Measurements from ENCODE around the gene PRKAA1. TPM values are rescaled to one million over a fixed set of nuclear protein-coding genes. Genes with fewer than 3 reads are reported as not detected.

PRKAA1 gene
- polyA plus RNA-seq, 2 of the 4 experiments (the other 2 are of a cell fraction): 51.5 to 107 TPM

DNA sequence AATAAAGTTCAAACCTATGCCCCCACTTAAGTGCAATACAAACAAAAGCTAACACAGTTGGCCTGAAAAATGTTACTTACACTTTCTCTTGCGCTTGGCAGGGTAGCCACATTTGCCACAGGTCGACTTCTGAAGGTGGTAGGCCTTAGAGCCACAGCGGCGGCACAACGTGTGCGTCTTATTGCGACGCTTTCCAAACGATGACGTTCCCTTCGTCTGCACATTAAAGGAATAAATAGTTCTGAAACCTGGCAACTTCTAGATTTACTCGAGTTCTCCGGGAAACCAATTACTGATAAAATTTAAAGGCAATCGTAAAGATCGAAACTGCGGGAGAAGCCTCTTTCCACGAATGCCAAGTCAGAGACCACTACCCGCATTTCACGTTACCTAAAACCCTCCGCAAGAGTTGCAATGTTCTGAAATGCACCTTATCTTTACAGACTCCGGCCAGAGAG, 36.2 kb upstream of the PRKAA1 start:
- DNase-seq (ENCODE audit: low read depth in 1 of 2, low spot score in 1 of 2): peak in 1 of 2 experiments; percentile 42
- FAIRE-seq: no peak
- Histone ChIP-seq H3K9me3 (no peaks in the 10 kb centered on the region), H3K4me2 (peak overlapping the region; percentile 84), H3K27ac (peak overlapping the region; percentile 91 to 96), H3K4me1 (peaks cover 39% of the 10 kb centered on the region), H3K4me3 (peak overlapping the region; percentile 98)
- no peak for ATAC-seq
- 2% methylated on average over 21 of the region's 21 CpGs for WGBS (ENCODE audit: missing lambda C conversion rate)
- ChIA-PET CTCF (interaction anchor here (1.2 kb wide), 1 partner anchor 35 kb away, joined by 3 read pairs; no protein-coding TSS in a partner anchor), POLR2A (interaction anchor here (0.6 to 1.0 kb wide), 4 partner anchors 8 to 24 kb away, joined by 3 to 6 read pairs (median 4); no protein-coding TSS in a partner anchor)
- TF ChIP-seq CHD4 (IDR thresholded peaks at IDR 0.05; ENCODE audit: borderline replicate concordance) (no peak), POLR2AphosphoS2 (conservative IDR thresholded peaks at IDR 0.05; ENCODE audit: low read length) (peak; percentile 66; the same call in 1 of the 2 replicates), PHF8 (IDR thresholded peaks at IDR 0.05; ENCODE audit: borderline replicate concordance, low read depth) (peak; percentile 57; the same call in 1 of the 2 replicates), HEYL (CRISPR knock-in tag; IDR thresholded peaks at IDR 0.05) (no peak), HDAC2 (IDR thresholded peaks at IDR 0.05) (no peak), RARB (CRISPR knock-in tag; IDR thresholded peaks at IDR 0.05) (no peak), TP53 (CRISPR knock-in tag; IDR thresholded peaks at IDR 0.05) (no peak), NFE2L2 (conservative IDR thresholded peaks at IDR 0.05; ENCODE audit: low read length) (no peak), CBX8 (IDR thresholded peaks at IDR 0.05) (no peak), CBX2 (IDR thresholded peaks at IDR 0.05; ENCODE audit: borderline replicate concordance, low read depth) (no peak), FOSL2 (IDR thresholded peaks at IDR 0.05) (no peak), FOSL2 (CRISPR knock-in tag; IDR thresholded peaks at IDR 0.05) (no peak), SMC3 (IDR thresholded peaks at IDR 0.05) (no peak), CHD2 (IDR thresholded peaks at IDR 0.05; ENCODE audit: low read length, partially characterized antibody) (no peak), SREBF2 (IDR thresholded peaks at IDR 0.05) (no peak), JUN (IDR thresholded peaks at IDR 0.05) (no peak), POLR2A (IDR thresholded peaks at IDR 0.05; ENCODE audit: low read length) (no peak)
- TF ChIP-seq, protein P1, sequence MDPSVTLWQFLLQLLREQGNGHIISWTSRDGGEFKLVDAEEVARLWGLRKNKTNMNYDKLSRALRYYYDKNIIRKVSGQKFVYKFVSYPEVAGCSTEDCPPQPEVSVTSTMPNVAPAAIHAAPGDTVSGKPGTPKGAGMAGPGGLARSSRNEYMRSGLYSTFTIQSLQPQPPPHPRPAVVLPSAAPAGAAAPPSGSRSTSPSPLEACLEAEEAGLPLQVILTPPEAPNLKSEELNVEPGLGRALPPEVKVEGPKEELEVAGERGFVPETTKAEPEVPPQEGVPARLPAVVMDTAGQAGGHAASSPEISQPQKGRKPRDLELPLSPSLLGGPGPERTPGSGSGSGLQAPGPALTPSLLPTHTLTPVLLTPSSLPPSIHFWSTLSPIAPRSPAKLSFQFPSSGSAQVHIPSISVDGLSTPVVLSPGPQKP (IDR thresholded peaks at IDR 0.05; ENCODE audit: low read depth, low read length): no peak
- TF ChIP-seq, protein P2, sequence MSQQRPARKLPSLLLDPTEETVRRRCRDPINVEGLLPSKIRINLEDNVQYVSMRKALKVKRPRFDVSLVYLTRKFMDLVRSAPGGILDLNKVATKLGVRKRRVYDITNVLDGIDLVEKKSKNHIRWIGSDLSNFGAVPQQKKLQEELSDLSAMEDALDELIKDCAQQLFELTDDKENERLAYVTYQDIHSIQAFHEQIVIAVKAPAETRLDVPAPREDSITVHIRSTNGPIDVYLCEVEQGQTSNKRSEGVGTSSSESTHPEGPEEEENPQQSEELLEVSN (IDR thresholded peaks at IDR 0.05; ENCODE audit: borderline replicate concordance, low read depth): 0 out of 2 replicates have a peak, but pooled peaks have one; percentile 21
- TF ChIP-seq, protein P3, sequence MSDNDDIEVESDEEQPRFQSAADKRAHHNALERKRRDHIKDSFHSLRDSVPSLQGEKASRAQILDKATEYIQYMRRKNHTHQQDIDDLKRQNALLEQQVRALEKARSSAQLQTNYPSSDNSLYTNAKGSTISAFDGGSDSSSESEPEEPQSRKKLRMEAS (IDR thresholded peaks at IDR 0.05): no peak
- TF ChIP-seq, protein P4, sequence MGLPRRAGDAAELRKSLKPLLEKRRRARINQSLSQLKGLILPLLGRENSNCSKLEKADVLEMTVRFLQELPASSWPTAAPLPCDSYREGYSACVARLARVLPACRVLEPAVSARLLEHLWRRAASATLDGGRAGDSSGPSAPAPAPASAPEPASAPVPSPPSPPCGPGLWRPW (IDR thresholded peaks at IDR 0.05): no peak

DNA sequence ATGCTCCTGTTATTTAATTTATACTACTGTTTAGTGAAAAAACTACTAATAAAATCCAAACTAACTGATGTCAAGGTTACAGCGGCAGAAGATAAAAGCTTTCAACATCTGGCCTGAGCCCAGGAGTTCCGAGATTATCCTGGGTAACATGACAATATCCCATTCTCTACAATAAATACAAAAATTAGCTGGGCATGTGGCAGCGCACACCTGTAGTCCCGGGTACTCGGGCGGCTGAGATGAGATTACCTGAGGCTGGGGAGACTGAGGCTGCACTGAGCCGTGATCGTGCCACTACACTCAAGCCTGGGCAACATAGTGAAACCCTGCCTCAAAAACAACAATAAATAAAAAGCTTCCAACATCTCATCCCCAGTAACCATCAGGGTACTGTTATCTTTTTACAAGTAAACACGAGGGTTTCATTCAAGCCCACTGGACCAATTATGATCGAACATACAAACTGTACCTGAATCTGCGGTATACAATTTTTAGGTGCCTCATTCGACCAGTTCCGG, 35.6 kb upstream of the PRKAA1 start:
- peak overlapping the region; percentile 91 to 96 for H3K27ac ChIP-seq
- H3K4me1 ChIP-seq: peaks cover 39% of the 10 kb centered on the region
- ATAC-seq: no peak
- no peaks in the 10 kb centered on the region for H3K9me3 ChIP-seq
- ChIA-PET POLR2A (no interaction called here), CTCF (interaction anchor here (0.9 to 1.2 kb wide), 3 partner anchors 11 to 71 kb away, joined by 3 read pairs; no protein-coding TSS in a partner anchor)
- peak overlapping the region; percentile 84 for H3K4me2 ChIP-seq
- peak overlapping the region; percentile 98 for H3K4me3 ChIP-seq
- WGBS (ENCODE audit: missing lambda C conversion rate): 3% methylated on average over 13 of the region's 13 CpGs
- FAIRE-seq: no peak
- no peak for DNase-seq (ENCODE audit: low read depth in 1 of 2, low spot score in 1 of 2)
- TF ChIP-seq HOXB13 (CRISPR knock-in tag; IDR thresholded peaks at IDR 0.05; ENCODE audit: low read depth) (no peak), HOXB5 (CRISPR knock-in tag; IDR thresholded peaks at IDR 0.05) (no peak), RNF2 (IDR thresholded peaks at IDR 0.05; ENCODE audit: borderline replicate concordance, low read depth) (no peak), RFX5 (IDR thresholded peaks at IDR 0.05) (no peak), HEYL (CRISPR knock-in tag; IDR thresholded peaks at IDR 0.05) (no peak), RCOR1 (IDR thresholded peaks at IDR 0.05; ENCODE audit: low read depth, low read length) (no peak), CHD2 (IDR thresholded peaks at IDR 0.05; ENCODE audit: low read length, partially characterized antibody) (no peak)
- TF ChIP-seq, protein P5, sequence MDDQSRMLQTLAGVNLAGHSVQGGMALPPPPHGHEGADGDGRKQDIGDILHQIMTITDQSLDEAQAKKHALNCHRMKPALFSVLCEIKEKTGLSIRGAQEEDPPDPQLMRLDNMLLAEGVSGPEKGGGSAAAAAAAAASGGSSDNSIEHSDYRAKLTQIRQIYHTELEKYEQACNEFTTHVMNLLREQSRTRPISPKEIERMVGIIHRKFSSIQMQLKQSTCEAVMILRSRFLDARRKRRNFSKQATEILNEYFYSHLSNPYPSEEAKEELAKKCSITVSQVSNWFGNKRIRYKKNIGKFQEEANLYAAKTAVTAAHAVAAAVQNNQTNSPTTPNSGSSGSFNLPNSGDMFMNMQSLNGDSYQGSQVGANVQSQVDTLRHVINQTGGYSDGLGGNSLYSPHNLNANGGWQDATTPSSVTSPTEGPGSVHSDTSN (IDR thresholded peaks at IDR 0.05): no peak
- TF ChIP-seq, protein P6, sequence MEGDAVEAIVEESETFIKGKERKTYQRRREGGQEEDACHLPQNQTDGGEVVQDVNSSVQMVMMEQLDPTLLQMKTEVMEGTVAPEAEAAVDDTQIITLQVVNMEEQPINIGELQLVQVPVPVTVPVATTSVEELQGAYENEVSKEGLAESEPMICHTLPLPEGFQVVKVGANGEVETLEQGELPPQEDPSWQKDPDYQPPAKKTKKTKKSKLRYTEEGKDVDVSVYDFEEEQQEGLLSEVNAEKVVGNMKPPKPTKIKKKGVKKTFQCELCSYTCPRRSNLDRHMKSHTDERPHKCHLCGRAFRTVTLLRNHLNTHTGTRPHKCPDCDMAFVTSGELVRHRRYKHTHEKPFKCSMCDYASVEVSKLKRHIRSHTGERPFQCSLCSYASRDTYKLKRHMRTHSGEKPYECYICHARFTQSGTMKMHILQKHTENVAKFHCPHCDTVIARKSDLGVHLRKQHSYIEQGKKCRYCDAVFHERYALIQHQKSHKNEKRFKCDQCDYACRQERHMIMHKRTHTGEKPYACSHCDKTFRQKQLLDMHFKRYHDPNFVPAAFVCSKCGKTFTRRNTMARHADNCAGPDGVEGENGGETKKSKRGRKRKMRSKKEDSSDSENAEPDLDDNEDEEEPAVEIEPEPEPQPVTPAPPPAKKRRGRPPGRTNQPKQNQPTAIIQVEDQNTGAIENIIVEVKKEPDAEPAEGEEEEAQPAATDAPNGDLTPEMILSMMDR (IDR thresholded peaks at IDR 0.05): no peak
- TF ChIP-seq, protein P7, sequence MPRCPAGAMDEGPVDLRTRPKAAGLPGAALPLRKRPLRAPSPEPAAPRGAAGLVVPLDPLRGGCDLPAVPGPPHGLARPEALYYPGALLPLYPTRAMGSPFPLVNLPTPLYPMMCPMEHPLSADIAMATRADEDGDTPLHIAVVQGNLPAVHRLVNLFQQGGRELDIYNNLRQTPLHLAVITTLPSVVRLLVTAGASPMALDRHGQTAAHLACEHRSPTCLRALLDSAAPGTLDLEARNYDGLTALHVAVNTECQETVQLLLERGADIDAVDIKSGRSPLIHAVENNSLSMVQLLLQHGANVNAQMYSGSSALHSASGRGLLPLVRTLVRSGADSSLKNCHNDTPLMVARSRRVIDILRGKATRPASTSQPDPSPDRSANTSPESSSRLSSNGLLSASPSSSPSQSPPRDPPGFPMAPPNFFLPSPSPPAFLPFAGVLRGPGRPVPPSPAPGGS (IDR thresholded peaks at IDR 0.05): no peak

Measured in A549 (cell line).